ENCODE results near the gene NEK8.

The NEK8 gene

GRCh38 chr17:28737770-28738679 lies 9.4 kb downstream of the NEK8 start:
- ATAC-seq: no peak
- TF ChIP-seq PATZ1 (CRISPR knock-in tag; IDR thresholded peaks at IDR 0.05; ENCODE audit: borderline replicate concordance): no peak
- TF ChIP-seq BACH2 (CRISPR knock-in tag; IDR thresholded peaks at IDR 0.05; ENCODE audit: borderline replicate concordance): no peak
- no peak for TF ChIP-seq ZFP30 (CRISPR knock-in tag; IDR thresholded peaks at IDR 0.05)
- TF ChIP-seq ZFP3 (CRISPR knock-in tag; IDR thresholded peaks at IDR 0.05): no peak
- TF ChIP-seq ZNF8 (CRISPR knock-in tag; IDR thresholded peaks at IDR 0.05): no peak
- no peak for TF ChIP-seq RARB (CRISPR knock-in tag; IDR thresholded peaks at IDR 0.05)

- TF ChIP-seq TOX (CRISPR knock-in tag; IDR thresholded peaks at IDR 0.05; ENCODE audit: borderline replicate concordance) (no peak), CREB5 (CRISPR knock-in tag; IDR thresholded peaks at IDR 0.05; ENCODE audit: low read depth) (no peak), ISL1 (CRISPR knock-in tag; IDR thresholded peaks at IDR 0.05) (no peak), GLIS3 (CRISPR knock-in tag; IDR thresholded peaks at IDR 0.05) (no peak), CSRNP3 (CRISPR knock-in tag; IDR thresholded peaks at IDR 0.05) (no peak), ZFP3 (CRISPR knock-in tag; IDR thresholded peaks at IDR 0.05) (no peak), POU6F1 (CRISPR knock-in tag; IDR thresholded peaks at IDR 0.05; ENCODE audit: borderline replicate concordance, low read depth) (no peak), ZNF565 (CRISPR knock-in tag; conservative IDR thresholded peaks at IDR 0.05; ENCODE audit: low read depth) (no peak), ZC3H10 (CRISPR knock-in tag; IDR thresholded peaks at IDR 0.05) (no peak), PATZ1 (CRISPR knock-in tag; IDR thresholded peaks at IDR 0.05; ENCODE audit: borderline replicate concordance) (no peak), PPARA (CRISPR knock-in tag; IDR thresholded peaks at IDR 0.05; ENCODE audit: borderline replicate concordance) (no peak), CSDC2 (CRISPR knock-in tag; IDR thresholded peaks at IDR 0.05) (no peak), ZNF70 (CRISPR knock-in tag; IDR thresholded peaks at IDR 0.05) (no peak), ESRRG (CRISPR knock-in tag; IDR thresholded peaks at IDR 0.05) (no peak), ZFP30 (CRISPR knock-in tag; IDR thresholded peaks at IDR 0.05) (no peak), TCF4 (CRISPR knock-in tag; IDR thresholded peaks at IDR 0.05; ENCODE audit: borderline replicate concordance) (no peak), ARNTL (CRISPR knock-in tag; IDR thresholded peaks at IDR 0.05; ENCODE audit: borderline replicate concordance, low read depth) (no peak), RARB (CRISPR knock-in tag; IDR thresholded peaks at IDR 0.05) (no peak)
- ATAC-seq: no peak
Measured at GRCh38 chr17:28738680-28739384, 10.2 kb downstream of the NEK8 start.
